HepG2 (cell line): ENCODE results near the gene AGFG1.

ENCODE experiments used
- BHLHE40 ChIP-seq: IDR thresholded peaks from 2 replicates; pipeline ENCODE4 v1.6.1; 2011; ENCODE audit warnings: low read length, improper control_type of control experiment
- HOXA7 ChIP-seq: sonication (generic); formaldehyde crosslinking; IDR thresholded peaks from 2 replicates; pipeline ENCODE4 v1.8.1; 2022; ENCODE audit warnings: mild to moderate bottlenecking, missing genetic modification reagents, moderate library complexity
- POLR2AphosphoS2 ChIP-seq: IDR thresholded peaks from 2 replicates; pipeline ENCODE4 v1.6.1; 2011; ENCODE audit warnings: low read depth, low read length, improper control_type of control experiment
- SP4 ChIP-seq: sonication (generic); formaldehyde crosslinking; IDR thresholded peaks from 2 replicates; pipeline ENCODE4 v1.8.1; 2023; ENCODE audit warnings: mild to moderate bottlenecking, missing genetic modification reagents
- ZSCAN29 ChIP-seq: sonication (generic); formaldehyde crosslinking; conservative IDR thresholded peaks from 2 replicates; pipeline ENCODE4 v1.4.0; 2020; ENCODE audit warnings: mild to moderate bottlenecking, missing genetic modification reagents
- TF ChIP-seq, protein P1 (sequence below): IDR thresholded peaks from 2 replicates; pipeline ENCODE4 v1.6.1; 2018; ENCODE audit warnings: missing genetic modification reagents
- TF ChIP-seq, protein P2 (sequence below): sonication (generic); formaldehyde crosslinking; IDR thresholded peaks from 2 replicates; pipeline ENCODE4 v1.5.0; 2020; ENCODE audit warnings: mild to moderate bottlenecking, missing genetic modification reagents, moderate library complexity

DNA sequence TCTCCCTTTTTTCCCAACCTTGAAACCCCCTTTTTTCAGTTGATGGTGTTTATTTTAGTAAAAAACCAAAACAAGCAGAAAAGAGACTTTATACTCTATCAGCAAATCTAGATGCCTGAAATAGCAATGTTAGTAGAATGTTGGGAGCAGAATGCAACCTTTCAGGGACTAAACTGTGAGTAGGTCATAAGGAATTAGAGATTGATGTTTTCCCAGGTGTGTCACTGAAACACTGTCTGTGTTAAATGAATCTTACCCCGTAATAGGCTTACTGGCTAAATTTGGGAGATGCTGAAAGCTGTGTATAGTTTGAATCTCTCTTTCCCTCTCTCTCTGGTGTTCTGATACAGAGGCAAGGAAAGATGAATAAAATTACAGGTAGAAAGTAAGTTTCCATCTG lies 43.8 kb downstream of the AGFG1 start:
- TF ChIP-seq HOXA7 (no peak), SP4 (CRISPR knock-in tag) (no peak), ZSCAN29 (CRISPR knock-in tag) (no peak), BHLHE40 (no peak), POLR2AphosphoS2 (no peak)
- TF ChIP-seq, protein P1, sequence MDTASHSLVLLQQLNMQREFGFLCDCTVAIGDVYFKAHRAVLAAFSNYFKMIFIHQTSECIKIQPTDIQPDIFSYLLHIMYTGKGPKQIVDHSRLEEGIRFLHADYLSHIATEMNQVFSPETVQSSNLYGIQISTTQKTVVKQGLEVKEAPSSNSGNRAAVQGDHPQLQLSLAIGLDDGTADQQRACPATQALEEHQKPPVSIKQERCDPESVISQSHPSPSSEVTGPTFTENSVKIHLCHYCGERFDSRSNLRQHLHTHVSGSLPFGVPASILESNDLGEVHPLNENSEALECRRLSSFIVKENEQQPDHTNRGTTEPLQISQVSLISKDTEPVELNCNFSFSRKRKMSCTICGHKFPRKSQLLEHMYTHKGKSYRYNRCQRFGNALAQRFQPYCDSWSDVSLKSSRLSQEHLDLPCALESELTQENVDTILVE (CRISPR knock-in tag): no peak
- TF ChIP-seq, protein P2, sequence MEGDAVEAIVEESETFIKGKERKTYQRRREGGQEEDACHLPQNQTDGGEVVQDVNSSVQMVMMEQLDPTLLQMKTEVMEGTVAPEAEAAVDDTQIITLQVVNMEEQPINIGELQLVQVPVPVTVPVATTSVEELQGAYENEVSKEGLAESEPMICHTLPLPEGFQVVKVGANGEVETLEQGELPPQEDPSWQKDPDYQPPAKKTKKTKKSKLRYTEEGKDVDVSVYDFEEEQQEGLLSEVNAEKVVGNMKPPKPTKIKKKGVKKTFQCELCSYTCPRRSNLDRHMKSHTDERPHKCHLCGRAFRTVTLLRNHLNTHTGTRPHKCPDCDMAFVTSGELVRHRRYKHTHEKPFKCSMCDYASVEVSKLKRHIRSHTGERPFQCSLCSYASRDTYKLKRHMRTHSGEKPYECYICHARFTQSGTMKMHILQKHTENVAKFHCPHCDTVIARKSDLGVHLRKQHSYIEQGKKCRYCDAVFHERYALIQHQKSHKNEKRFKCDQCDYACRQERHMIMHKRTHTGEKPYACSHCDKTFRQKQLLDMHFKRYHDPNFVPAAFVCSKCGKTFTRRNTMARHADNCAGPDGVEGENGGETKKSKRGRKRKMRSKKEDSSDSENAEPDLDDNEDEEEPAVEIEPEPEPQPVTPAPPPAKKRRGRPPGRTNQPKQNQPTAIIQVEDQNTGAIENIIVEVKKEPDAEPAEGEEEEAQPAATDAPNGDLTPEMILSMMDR (CRISPR knock-in tag): no peak
